Aorta (tissue), 5 donors: ENCODE measurements around the gene FNDC8. TPM values are rescaled to one million over a fixed set of nuclear protein-coding genes. Genes with fewer than 3 reads are reported as not detected.
A peak's percentile ranks its signal among the peaks of the same experiment; 100 is the strongest.

Source experiments
- ATAC-seq: fragments of 200-7000 bp; cut with Tn5 transposase; one replicate; pipeline ENCODE4 v1.9.1; 2022; ENCODE audit warnings: moderate library complexity; ENCODE audit not compliant: low FRiP score
- DNase-seq, 2 donors: peaks; one replicate each; pipeline ENCODE4 v3.0.0-alpha.2; 2020
- H3K27ac ChIP-seq, 2 donors: one replicate each; pipeline ENCODE4 v1.5.1; 2013; ENCODE audit warnings: low read length in 2 of 2, mild to moderate bottlenecking in 2 of 2, moderate library complexity in 2 of 2, control low read depth in 1 of 2, inconsistent platforms in 1 of 2, low read depth in 1 of 2
- H3K27me3 ChIP-seq, 2 donors: one replicate each; pipeline ENCODE4 v1.6.1; 2013; ENCODE audit warnings: control low read depth in 1 of 2, low read length in 1 of 2, mild to moderate bottlenecking in 1 of 2, moderate library complexity in 1 of 2; ENCODE audit not compliant: insufficient read depth in 2 of 2, control insufficient read depth in 1 of 2
- H3K36me3 ChIP-seq, 2 donors: one replicate each; pipeline ENCODE4 v1.6.1; 2013; ENCODE audit warnings: control low read depth in 1 of 2, low read length in 1 of 2, mild to moderate bottlenecking in 1 of 2; ENCODE audit not compliant: insufficient read depth in 2 of 2, control insufficient read depth in 1 of 2
- H3K4me1 ChIP-seq, 2 donors: one replicate each; pipeline ENCODE4 v1.6.1; 2013; ENCODE audit warnings: low read length in 2 of 2, control low read depth in 1 of 2, mild to moderate bottlenecking in 1 of 2, moderate library complexity in 1 of 2; ENCODE audit not compliant: insufficient read depth in 2 of 2, control insufficient read depth in 1 of 2
- H3K4me3 ChIP-seq, 2 donors: one replicate each; pipeline ENCODE4 v1.5.1; 2013; ENCODE audit warnings: low read length in 2 of 2, control low read depth in 1 of 2, mild to moderate bottlenecking in 1 of 2
- H3K9me3 ChIP-seq: one replicate; pipeline ENCODE4 v1.6.1; 2013; ENCODE audit warnings: mild to moderate bottlenecking, low read length; ENCODE audit not compliant: control insufficient read depth
- WGBS, 2 donors: extraction: QIAGEN DNeasy Blood & Tissue Kit; methylation state at CpG; one replicate each; pipeline ENCODE4 v1.1.7; 2013; 5-methylcytosine and 5-hydroxymethylcytosine counted together
- intact Hi-C, 2 donors: fragments of 100-400 bp; cut with DNase I; formaldehyde crosslinking; loops; one replicate each; pipeline versions ENCODE4 v1.14.2 to v1.15.0; 2022
- polyA plus RNA-seq, 2 donors: library from polyadenylated mRNA; stranded (reverse); fragments of 200-250 nt; gene quantifications; one replicate each; pipeline ENCODE4 v1.2.3, GENCODE V29; 2013
- total RNA-seq, 2 donors: library from RNA; stranded (reverse); fragmentation: NEBNext Ultra II Directional; extraction: Animal tissue kit (Norgen Biotek cat#: 25700); gene quantifications; one replicate each; pipeline ENCODE4 v1.2.1, GENCODE V29; 2021
- donor health status: healthy with polysubstance abuse.
- donor health status: Bipolar disorder and iron deficiency.
- donor health status: DM: no; HTN: no; CAD: no.
- donor health status: DM: no; HTN: no; CAD: no.
- donor health status: DM: yes; HTN: yes; CAD: no.

FNDC8 gene
- total and polyA plus RNA-seq, 4 donors, result not detected

DNA sequence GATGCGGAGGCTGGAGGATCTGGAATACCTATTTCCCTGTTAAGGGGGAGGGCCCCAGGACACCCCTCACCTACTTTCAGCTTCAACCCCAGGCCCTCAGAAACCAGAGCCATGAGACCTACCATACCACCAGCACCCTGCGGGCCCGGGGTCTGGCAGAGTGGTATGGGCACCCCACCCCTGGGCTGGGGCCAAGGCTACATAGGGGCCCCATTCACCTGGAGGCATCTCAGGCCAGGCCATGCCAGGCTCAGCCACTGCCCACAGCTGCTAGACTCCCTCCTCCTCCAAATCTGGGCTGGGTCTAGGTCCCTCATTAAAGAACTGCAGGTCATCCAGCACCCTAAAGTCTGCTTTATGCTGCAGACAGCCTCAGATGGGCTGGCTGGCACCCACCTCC, 9.0 kb downstream of the FNDC8 start:
- H3K27ac ChIP-seq, result no peak overlapping the region
- DNase-seq (no peak), ATAC-seq (no peak)
- H3K36me3 ChIP-seq, result peaks cover 0 to 13% of the 10 kb centered on the region in 2 donors
- no peaks in the 10 kb centered on the region for H3K27me3 ChIP-seq
- no peak overlapping the region for H3K4me3 ChIP-seq
- WGBS, 2 donors, result 85 to 94% methylated on average over 3 of the region's 3 CpGs
- no peaks in the 10 kb centered on the region for H3K4me1 ChIP-seq
- H3K9me3 ChIP-seq, result no peaks in the 10 kb centered on the region
- intact Hi-C loops, result no loop called here

DNA sequence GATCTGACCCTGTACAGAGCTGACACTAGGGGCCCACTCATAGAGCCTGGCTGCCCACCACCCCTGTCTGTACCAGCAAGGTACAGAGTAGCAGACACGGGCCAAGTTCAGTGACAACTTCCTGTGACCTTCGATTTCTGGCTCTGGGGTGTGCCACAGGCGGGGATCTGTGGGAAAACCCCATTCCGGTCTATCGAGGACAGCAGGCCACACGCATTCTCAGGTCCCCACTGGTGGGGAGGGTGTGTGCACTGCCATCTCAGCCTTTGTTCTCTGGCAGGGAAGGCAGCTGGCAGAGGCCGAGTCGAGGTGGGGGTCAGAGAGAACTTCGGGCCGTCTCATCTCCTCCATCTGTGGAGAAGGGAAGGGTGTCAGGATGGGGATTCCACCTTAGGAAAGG, 10.7 kb downstream of the FNDC8 start:
- WGBS, 2 donors, result 87% methylated on average over 8 to 10 of the region's 10 CpGs
- no peak for ATAC-seq
- Histone ChIP-seq H3K27ac (no peak overlapping the region), H3K36me3 (peaks cover 0 to 15% of the 10 kb centered on the region in 2 donors), H3K4me3 (no peak overlapping the region), H3K4me1 (no peaks in the 10 kb centered on the region), H3K9me3 (no peaks in the 10 kb centered on the region), H3K27me3 (no peaks in the 10 kb centered on the region)
- intact Hi-C loops, result no loop called here
- no peak for DNase-seq

DNA sequence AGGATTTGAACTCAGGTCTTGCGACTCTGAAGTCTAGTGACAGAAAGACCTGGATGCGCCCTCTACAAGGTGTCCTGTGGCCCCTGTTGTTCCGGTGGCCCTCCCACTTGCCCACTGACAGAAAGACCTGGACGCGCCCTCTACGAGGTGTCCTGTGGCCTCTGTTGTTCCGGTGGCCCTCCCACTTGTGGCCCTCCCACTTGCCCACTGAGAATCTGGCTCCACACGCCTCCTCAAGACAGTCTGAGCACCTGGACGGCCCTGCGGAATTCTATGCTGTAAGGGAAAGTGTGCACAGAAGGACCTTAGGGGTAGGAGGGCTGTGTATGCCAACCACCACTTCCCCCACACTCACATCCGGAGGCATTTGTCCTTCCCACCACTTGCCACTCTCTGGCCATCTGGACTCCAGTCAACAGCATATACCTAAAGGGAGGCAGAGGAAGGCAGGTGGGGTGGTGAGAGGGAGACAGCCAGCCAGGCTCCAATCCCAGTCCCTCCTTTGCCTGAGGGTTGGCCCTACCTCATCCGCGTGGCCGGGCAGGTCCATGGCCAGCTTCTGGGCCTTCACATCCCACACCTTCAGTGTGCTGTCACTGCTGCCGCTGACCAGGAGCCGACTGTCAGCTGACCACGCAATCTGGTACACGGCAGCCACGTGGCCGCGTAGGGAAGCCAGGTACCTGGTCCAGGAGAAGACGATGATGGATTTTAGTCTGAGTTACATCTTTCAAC, 11.6 kb downstream of the FNDC8 start:
- 92 to 95% methylated on average over 22 of the region's 22 CpGs for WGBS, 2 donors
- intact Hi-C loops, result no loop called here
- Histone ChIP-seq H3K9me3 (no peaks in the 10 kb centered on the region), H3K27me3 (no peaks in the 10 kb centered on the region), H3K4me1 (no peaks in the 10 kb centered on the region), H3K27ac (no peak overlapping the region), H3K4me3 (no peak overlapping the region), H3K36me3 (peaks cover 0 to 18% of the 10 kb centered on the region in 2 donors)
- DNase-seq, result no peak
- no peak for ATAC-seq

DNA sequence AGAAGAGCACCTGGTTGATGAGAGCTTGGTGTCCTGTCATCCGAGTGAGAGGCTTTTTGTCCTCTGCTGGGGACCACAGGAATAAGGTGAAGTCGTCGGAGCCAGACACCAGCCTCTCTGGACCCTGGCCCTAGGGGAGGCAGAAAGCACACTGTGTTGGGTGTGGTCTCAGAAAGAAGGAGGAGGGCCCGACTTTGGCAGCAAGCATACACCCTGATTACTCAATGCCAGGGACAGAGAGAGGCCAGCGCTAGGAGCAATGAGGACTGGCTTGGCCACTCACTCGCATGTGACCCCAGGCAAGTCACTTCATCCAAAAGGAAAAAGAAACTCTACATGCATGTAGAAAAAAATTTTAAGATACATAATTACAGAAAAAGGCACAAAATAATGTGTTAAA, 13.9 kb downstream of the FNDC8 start:
- H3K36me3 ChIP-seq, result peaks cover 0 to 18% of the 10 kb centered on the region in 2 donors
- intact Hi-C loops, result no loop called here

DNA sequence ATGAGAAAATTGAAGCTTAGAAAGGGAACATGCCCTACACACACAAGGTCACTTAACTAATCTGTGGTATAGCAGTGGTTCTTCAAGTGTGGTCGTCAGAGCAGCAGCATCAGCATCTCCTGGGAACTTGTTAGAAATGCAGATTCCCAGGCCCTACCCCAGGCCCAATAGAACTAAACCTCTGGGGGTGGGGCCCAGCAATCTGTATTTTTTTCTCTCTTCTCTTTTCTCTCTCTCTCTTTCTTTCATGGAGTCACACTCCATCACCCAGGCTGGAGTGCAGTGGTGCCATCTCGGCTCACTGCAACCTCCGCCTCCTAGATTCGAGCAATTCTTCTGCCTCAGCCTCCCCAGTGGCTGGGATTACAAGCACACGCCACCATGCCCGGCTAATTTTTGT, 16.8 kb downstream of the FNDC8 start:
- no peaks in the 10 kb centered on the region for H3K9me3 ChIP-seq
- no peaks in the 10 kb centered on the region for H3K4me1 ChIP-seq
- DNase-seq (peak in 1 of 2 donors; percentile 3), ATAC-seq (no peak)
- H3K27ac ChIP-seq, result no peak overlapping the region
- H3K27me3 ChIP-seq, result no peaks in the 10 kb centered on the region
- peaks cover 0 to 9% of the 10 kb centered on the region in 2 donors for H3K36me3 ChIP-seq
- H3K4me3 ChIP-seq, result no peak overlapping the region
- intact Hi-C loops, result no loop called here
- WGBS, 2 donors, result 92 to 95% methylated on average over 6 of the region's 6 CpGs

More for the DNA sequence above, 13.9 kb downstream of the FNDC8 start:
- no peak for ATAC-seq
- H3K4me3 ChIP-seq, result no peak overlapping the region
- DNase-seq, result peak in 1 of 2 donors; percentile 28
- H3K27ac ChIP-seq, result no peak overlapping the region
- H3K9me3 ChIP-seq, result no peaks in the 10 kb centered on the region
- WGBS, 2 donors, result 89 to 94% methylated on average over 6 of the region's 6 CpGs
- H3K27me3 ChIP-seq, result no peaks in the 10 kb centered on the region
- no peaks in the 10 kb centered on the region for H3K4me1 ChIP-seq

DNA sequence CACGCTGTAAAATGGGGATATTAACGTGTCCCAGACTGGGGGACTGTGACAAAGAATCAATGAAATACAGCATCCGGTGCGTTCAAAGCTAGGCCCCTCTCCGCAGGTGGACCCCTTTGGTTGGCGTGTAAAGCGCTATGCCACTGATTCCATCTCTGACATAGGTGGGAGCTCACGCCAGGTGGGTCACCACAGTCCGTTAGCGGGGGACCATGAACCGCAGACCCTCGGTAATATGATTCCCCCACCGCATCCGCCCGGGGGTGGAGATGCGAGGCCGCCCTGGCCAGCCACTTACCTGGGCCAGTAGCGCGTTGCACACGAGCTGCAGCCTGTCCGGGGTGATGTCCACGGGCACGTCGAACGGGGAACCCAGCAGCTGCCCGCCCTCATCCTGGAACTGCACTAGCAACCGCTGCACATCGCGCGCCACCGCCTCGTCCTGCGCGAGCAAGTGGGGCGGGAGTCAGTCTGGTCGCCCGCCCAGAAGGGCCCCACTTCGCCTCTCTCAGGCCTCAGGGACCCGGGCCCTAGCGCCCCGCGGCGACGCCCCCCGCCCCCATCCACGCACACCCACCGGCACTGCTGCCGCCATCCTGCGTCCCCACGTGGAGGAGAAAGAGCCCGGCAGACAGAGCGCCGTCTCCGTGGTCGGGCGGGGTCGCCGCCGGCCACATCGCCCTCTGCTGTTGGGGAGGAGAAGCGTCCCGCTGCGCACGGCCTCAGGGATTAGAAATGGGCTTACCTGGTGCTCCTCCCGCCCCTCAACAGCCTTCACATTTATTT, 20.5 kb downstream of the FNDC8 start, which contains the start of gene NLE1:
Gene NLE1 (minus strand): TSS at position 623 of the 786 bp plus-strand sequence. CDS start 28 bp downstream, at position 595.
- intact Hi-C loops, result no loop called here

DNA sequence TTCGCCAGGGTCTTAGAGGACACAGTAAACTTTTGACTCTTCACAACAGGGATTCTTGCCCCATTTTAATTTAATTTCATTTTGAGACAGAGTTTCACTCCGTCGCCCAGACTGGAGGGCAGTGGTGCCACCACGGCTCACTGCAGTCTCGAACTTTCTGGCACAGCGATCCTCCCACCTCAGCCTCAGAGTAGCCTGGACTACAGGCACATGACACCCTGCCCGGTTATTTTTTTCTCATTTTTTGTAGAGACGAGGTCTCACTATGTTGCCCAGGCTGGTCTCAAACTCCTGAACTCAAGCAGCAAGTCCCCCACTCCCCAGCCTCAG, 21.0 kb downstream of the FNDC8 start:
- WGBS, 2 donors, result 52 to 58% methylated on average over 8 of the region's 8 CpGs
- intact Hi-C loops, result no loop called here

More for the DNA sequence above, 20.5 kb downstream of the FNDC8 start, which contains the start of gene NLE1:
- Histone ChIP-seq H3K9me3 (no peaks in the 10 kb centered on the region), H3K27ac (no peak within 1 kb of the TSS), H3K4me1 (no peaks in the 10 kb centered on the region), H3K27me3 (no peaks in the 10 kb centered on the region), H3K36me3 (peaks cover 0 to 5% of the 10 kb centered on the region in 2 donors), H3K4me3 (peak within 1 kb of the TSS; percentile 66 to 82)
- 1% methylated on average over 57 to 65 of the region's 65 CpGs for WGBS, 2 donors
- DNase-seq (peak; percentile 87 to 95), ATAC-seq (peak; percentile 97)

DNA sequence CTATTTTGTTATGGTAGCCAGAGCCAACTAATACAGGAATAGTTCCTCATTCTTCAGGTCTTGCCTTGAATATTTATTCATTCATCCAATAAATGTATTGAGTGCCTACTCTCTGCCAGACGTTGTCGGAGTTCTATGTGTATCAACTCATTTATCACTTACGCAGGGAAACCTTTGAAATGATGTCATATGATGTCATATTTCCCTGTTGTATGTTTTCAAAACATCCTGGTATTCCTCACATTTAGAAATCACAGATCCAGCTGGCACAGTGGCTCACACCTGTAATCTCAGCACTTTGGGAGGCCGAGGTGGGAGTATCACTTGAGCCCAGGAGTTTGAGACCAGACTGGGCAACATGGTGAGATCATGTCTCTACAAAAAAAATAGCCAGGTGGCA, 23.4 kb downstream of the FNDC8 start:
- no peak for DNase-seq
- Histone ChIP-seq H3K36me3 (no peaks in the 10 kb centered on the region), H3K4me3 (no peak overlapping the region), H3K27ac (no peak overlapping the region), H3K4me1 (no peaks in the 10 kb centered on the region), H3K9me3 (no peaks in the 10 kb centered on the region), H3K27me3 (no peaks in the 10 kb centered on the region)
- 53 to 62% methylated on average over 4 of the region's 4 CpGs for WGBS, 2 donors
- intact Hi-C loops, result no loop called here
- no peak for ATAC-seq

More for the DNA sequence above, 21.0 kb downstream of the FNDC8 start:
- Histone ChIP-seq H3K36me3 (no peaks in the 10 kb centered on the region), H3K27ac (no peak overlapping the region), H3K4me1 (no peaks in the 10 kb centered on the region), H3K9me3 (no peaks in the 10 kb centered on the region), H3K27me3 (no peaks in the 10 kb centered on the region), H3K4me3 (no peak overlapping the region)
- ATAC-seq (no peak), DNase-seq (no peak)
